Activated T-helper 9 cell treated with anti-CD3 and anti-CD28 coated beads, Interleukin-2, amount 50 U/mL, for 16 hours (primary cell): ENCODE data around the gene PTPN6.

Experiments used
- DNase-seq: peaks from one replicate; pipeline ENCODE4 v3.0.0-alpha.2; 2020; ENCODE audit warnings: low read depth

The PTPN6 gene

GRCh38 chr12:6923003-6923732 is 28.0 kb upstream of the PTPN6 start:
- no peak for DNase-seq

GRCh38 chr12:6923851-6924250 is 27.3 kb upstream of the PTPN6 start:
- DNase-seq: no peak

GRCh38 chr12:6925239-6925539 is 26.0 kb upstream of the PTPN6 start:
- DNase-seq: no peak

- no peak for DNase-seq
Observed at GRCh38 chr12:6925540-6926279, 25.4 kb upstream of the PTPN6 start.

GRCh38 chr12:6927379-6928021 is 23.7 kb upstream of the PTPN6 start, which contains the start of gene ATN1:
Gene ATN1 (plus strand): TSS chr12:6927959. CDS start chr12:6934002, 6,043 bp downstream.
- no peak for DNase-seq

- no peak for DNase-seq
Observed at GRCh38 chr12:6928022-6928702, 23.0 kb upstream of the PTPN6 start.

GRCh38 chr12:6928703-6929407 is 22.3 kb upstream of the PTPN6 start:
- no peak for DNase-seq

- DNase-seq: no peak
Observed at GRCh38 chr12:6929466-6930452, 21.4 kb upstream of the PTPN6 start.

- DNase-seq: no peak
Observed at GRCh38 chr12:6932766-6933165, 18.4 kb upstream of the PTPN6 start.

GRCh38 chr12:6934110-6934509 is 17.0 kb upstream of the PTPN6 start:
- no peak for DNase-seq

GRCh38 chr12:6935371-6936193 is 15.6 kb upstream of the PTPN6 start:
- DNase-seq: no peak

- DNase-seq: no peak
Observed at GRCh38 chr12:6936194-6936635, 14.9 kb upstream of the PTPN6 start.

GRCh38 chr12:6936636-6937480 is 14.3 kb upstream of the PTPN6 start:
- DNase-seq: no peak

- DNase-seq: peak; percentile 90
Observed at GRCh38 chr12:6937481-6938352, 13.4 kb upstream of the PTPN6 start.

- no peak for DNase-seq
Observed at GRCh38 chr12:6938353-6939190, 12.6 kb upstream of the PTPN6 start.

GRCh38 chr12:6939191-6939540 is 12.0 kb upstream of the PTPN6 start:
- DNase-seq: no peak

GRCh38 chr12:6941267-6941666 is 9.9 kb upstream of the PTPN6 start:
- no peak for DNase-seq
